HepG2 (cell line): ENCODE measurements around the gene COX4I2. TPM values are rescaled to one million over a fixed set of nuclear protein-coding genes. Genes with fewer than 3 reads are reported as not detected.
A peak's percentile ranks its signal among the peaks of the same experiment; 100 is the strongest.

Experiments used
- ARNT2 ChIP-seq: sonication (generic); formaldehyde crosslinking; IDR thresholded peaks from 2 replicates; pipeline ENCODE4 v1.8.0; 2022; ENCODE audit warnings: mild to moderate bottlenecking, low read depth, missing genetic modification reagents, moderate library complexity
- CBX5 ChIP-seq: sonication (generic); formaldehyde crosslinking; IDR thresholded peaks from 2 replicates; pipeline ENCODE4 v1.4.0; 2020; ENCODE audit warnings: missing genetic modification reagents, borderline replicate concordance
- CEBPG ChIP-seq: IDR thresholded peaks from 2 replicates; pipeline ENCODE4 v1.6.1; 2016
- EP300 ChIP-seq, 3 experiments: sonication (generic) in 1 of 3; formaldehyde crosslinking in 1 of 3; IDR thresholded peaks; 2 replicates each; pipeline versions ENCODE4 v1.5.1 to v1.6.1; 2011 to 2020; ENCODE audit warnings: low read depth in 2 of 3, low read length in 2 of 3, borderline replicate concordance in 1 of 3, improper control_type of control experiment in 1 of 3, mild to moderate bottlenecking in 1 of 3, missing genetic modification reagents in 1 of 3, moderate library complexity in 1 of 3
- ERF ChIP-seq: IDR thresholded peaks from 2 replicates; pipeline ENCODE4 v1.6.1; 2018; ENCODE audit warnings: missing biosample characterization, missing genetic modification reagents
- FOSL1 ChIP-seq: sonication (generic); formaldehyde crosslinking; IDR thresholded peaks from 2 replicates; pipeline ENCODE4 v1.9.0; 2021; ENCODE audit warnings: missing genetic modification reagents, borderline replicate concordance
- ISX ChIP-seq: sonication (generic); formaldehyde crosslinking; conservative IDR thresholded peaks from 2 replicates; pipeline ENCODE4 v1.5.0; 2020; ENCODE audit warnings: missing genetic modification reagents
- KDM1A ChIP-seq: IDR thresholded peaks from 2 replicates; pipeline ENCODE4 v1.6.1; 2016; ENCODE audit warnings: missing compliant biosample characterization
- KDM2A ChIP-seq: sonication (generic); formaldehyde crosslinking; IDR thresholded peaks from 2 replicates; pipeline ENCODE4 v1.4.0; 2020; ENCODE audit warnings: low read depth, missing genetic modification reagents, borderline replicate concordance
- KDM5A ChIP-seq: fragments of 200-600 bp; sonication (generic); IDR thresholded peaks from 2 replicates; pipeline ENCODE4 v1.7.0; 2018; ENCODE audit warnings: antibody characterized with exemption, mild to moderate bottlenecking, low read length, borderline replicate concordance
- LCORL ChIP-seq, 2 experiments: fragments of 450-650 bp in 1 of 2; sonication (generic) in 1 of 2; formaldehyde crosslinking in 1 of 2; IDR thresholded peaks; 2 replicates each; pipeline versions ENCODE4 v1.5.0 to v1.6.1; 2017 to 2020; ENCODE audit warnings: antibody characterized with exemption in 1 of 2, missing genetic modification reagents in 1 of 2
- MED1 ChIP-seq: sonication (generic); formaldehyde crosslinking; IDR thresholded peaks from 2 replicates; pipeline ENCODE4 v1.4.0; 2020; ENCODE audit warnings: missing genetic modification reagents
- NFKBIZ ChIP-seq: IDR thresholded peaks from 2 replicates; pipeline ENCODE4 v1.6.1; 2018; ENCODE audit warnings: missing genetic modification reagents, missing compliant biosample characterization
- PHB2 ChIP-seq: fragments of 450-650 bp; IDR thresholded peaks from 2 replicates; pipeline ENCODE4 v1.6.1; 2018; ENCODE audit not compliant: partially characterized antibody
- PHF21A ChIP-seq: sonication (generic); formaldehyde crosslinking; IDR thresholded peaks from 2 replicates; pipeline ENCODE4 v1.5.0; 2020; ENCODE audit warnings: mild to moderate bottlenecking, missing genetic modification reagents
- POLR2A ChIP-seq, 2 experiments: IDR thresholded peaks; 2 replicates each; pipeline ENCODE4 v1.6.1; 2011; ENCODE audit warnings: low read depth in 2 of 2, low read length in 2 of 2, mild to moderate bottlenecking in 1 of 2, moderate library complexity in 1 of 2; ENCODE audit not compliant: insufficient read depth in 1 of 2
- RARA ChIP-seq: IDR thresholded peaks from 2 replicates; pipeline ENCODE4 v1.6.1; 2016; ENCODE audit warnings: missing genetic modification reagents, missing compliant biosample characterization
- SALL1 ChIP-seq: sonication (generic); formaldehyde crosslinking; IDR thresholded peaks from 2 replicates; pipeline ENCODE4 v1.8.0; 2022; ENCODE audit warnings: mild to moderate bottlenecking, missing genetic modification reagents
- SOX13 ChIP-seq, 3 experiments: fragments of 450-650 bp in 1 of 3; sonication (generic) in 1 of 3; formaldehyde crosslinking in 1 of 3; IDR thresholded peaks in 2 of 3; conservative IDR thresholded peaks in 1 of 3; 2 replicates each; pipeline versions ENCODE4 v1.5.0 to v1.6.1; 2016 to 2020; ENCODE audit warnings: antibody characterized with exemption in 1 of 3, mild to moderate bottlenecking in 1 of 3, missing compliant biosample characterization in 1 of 3, missing genetic modification reagents in 1 of 3, moderate library complexity in 1 of 3
- TAF1 ChIP-seq: sonication (generic); formaldehyde crosslinking; IDR thresholded peaks from 2 replicates; pipeline ENCODE4 v1.4.0; 2020; ENCODE audit warnings: missing genetic modification reagents
- TBX2 ChIP-seq: sonication (generic); formaldehyde crosslinking; IDR thresholded peaks from 2 replicates; pipeline ENCODE4 v1.5.0; 2020; ENCODE audit warnings: missing genetic modification reagents, mild to moderate bottlenecking, borderline replicate concordance
- ZFP36 ChIP-seq: fragments of 150-350 bp; IDR thresholded peaks from 2 replicates; pipeline ENCODE4 v1.6.1; 2018; ENCODE audit warnings: borderline replicate concordance, low read length, low read depth; ENCODE audit not compliant: partially characterized antibody
- ZNF225 ChIP-seq: sonication (generic); formaldehyde crosslinking; IDR thresholded peaks from 2 replicates; pipeline ENCODE4 v1.4.0; 2020; ENCODE audit warnings: mild to moderate bottlenecking, missing genetic modification reagents
- ZNF644 ChIP-seq: IDR thresholded peaks from 2 replicates; pipeline ENCODE4 v1.6.1; 2016; ENCODE audit warnings: low read depth
- ZNF724P ChIP-seq: sonication (generic); formaldehyde crosslinking; IDR thresholded peaks from 2 replicates; pipeline ENCODE4 v1.8.0; 2022; ENCODE audit warnings: missing genetic modification reagents, borderline replicate concordance
- polyA plus RNA-seq, 8 experiments: library from polyadenylated mRNA; depleted of rRNA in 3 of 8; stranded (reverse) in 7 of 8; unstranded in 1 of 8; fragments of >200 nt; fragmentation: Illumina TruSeq in 4 of 8; extraction: Trizol in 4 of 8; gene quantifications; 2 replicates each; pipeline versions ENCODE4 v1.2.1 to v1.2.3, GENCODE V29; 2011 to 2016; ENCODE audit warnings: low read depth in 4 of 8, missing spikeins in 1 of 8, mixed read lengths in 1 of 8; ENCODE audit not compliant: insufficient read depth in 1 of 8
- total RNA-seq, 5 experiments: library from RNA; depleted of rRNA; stranded (reverse); fragments of >200 nt; fragmentation: Illumina TruSeq; extraction: Trizol; gene quantifications; 2 replicates each; pipeline ENCODE4 v1.2.3, GENCODE V29; 2016; ENCODE audit warnings: low read depth in 1 of 5
- TF ChIP-seq, protein P1 (sequence below): sonication (generic); formaldehyde crosslinking; IDR thresholded peaks from 2 replicates; pipeline ENCODE4 v1.8.1; 2023; ENCODE audit warnings: mild to moderate bottlenecking, missing genetic modification reagents
- TF ChIP-seq, protein P2 (sequence below): sonication (generic); formaldehyde crosslinking; IDR thresholded peaks from 2 replicates; pipeline ENCODE4 v1.9.0; 2022; ENCODE audit warnings: missing genetic modification reagents, mild to moderate bottlenecking, borderline replicate concordance

COX4I2 gene
- total and polyA plus RNA-seq, 2 of the 13 experiments (the other 11 are each of a cell fraction or from before 2014, with no cell fraction given): 1.1 TPM; not detected in 1

- no peak for TF ChIP-seq ZFP36
- peak; percentile 80 for TF ChIP-seq FOSL1 (CRISPR knock-in tag)
- peak; percentile 47; the same call in 1 of the 2 replicates for TF ChIP-seq ARNT2
- peak; percentile 87 for TF ChIP-seq CEBPG
- TF ChIP-seq SOX13 (IDR thresholded peaks at IDR 0.05): no peak
- 0 out of 4 replicates have a peak, but pooled peaks of 1 of the 2 experiments have one; percentile 10 for TF ChIP-seq SOX13 (CRISPR knock-in tag; conservative IDR thresholded peaks at IDR 0.05 in 1 of 2, IDR thresholded peaks at IDR 0.05 in 1 of 2)
- peak; percentile 78 for TF ChIP-seq CBX5 (CRISPR knock-in tag)
- TF ChIP-seq POLR2A (IDR thresholded peaks at IDR 0.05; ENCODE audit: insufficient read depth in 1 of 2, low read depth in 2 of 2, low read length in 2 of 2): peak in 1 of 2 experiments; percentile 45; a peak in 2 of 4 replicates
- TF ChIP-seq ISX (CRISPR knock-in tag): no peak
- TF ChIP-seq TBX2 (CRISPR knock-in tag): peak; percentile 37; the same call in 1 of the 2 replicates
- TF ChIP-seq MED1 (CRISPR knock-in tag): 0 out of 2 replicates have a peak, but pooled peaks have one; percentile 67
- no peak; the same call in 1 of the 2 replicates for TF ChIP-seq TAF1 (CRISPR knock-in tag)
- TF ChIP-seq PHF21A (CRISPR knock-in tag): peak; percentile 57; the same call in 1 of the 2 replicates
- TF ChIP-seq ZNF644 (CRISPR knock-in tag): peak; percentile 58
- peak; percentile 10; the same call in 1 of the 2 replicates for TF ChIP-seq KDM1A
- TF ChIP-seq EP300 (IDR thresholded peaks at IDR 0.05; ENCODE audit: low read depth in 2 of 2, low read length in 2 of 2): no peak
- TF ChIP-seq EP300 (CRISPR knock-in tag; IDR thresholded peaks at IDR 0.05; ENCODE audit: borderline replicate concordance): peak; percentile 48; the same call in 1 of the 2 replicates
- TF ChIP-seq, protein P1, sequence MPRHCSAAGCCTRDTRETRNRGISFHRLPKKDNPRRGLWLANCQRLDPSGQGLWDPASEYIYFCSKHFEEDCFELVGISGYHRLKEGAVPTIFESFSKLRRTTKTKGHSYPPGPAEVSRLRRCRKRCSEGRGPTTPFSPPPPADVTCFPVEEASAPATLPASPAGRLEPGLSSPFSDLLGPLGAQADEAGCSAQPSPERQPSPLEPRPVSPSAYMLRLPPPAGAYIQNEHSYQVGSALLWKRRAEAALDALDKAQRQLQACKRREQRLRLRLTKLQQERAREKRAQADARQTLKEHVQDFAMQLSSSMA (CRISPR knock-in tag): 0 out of 2 replicates have a peak, but pooled peaks have one; percentile 46
- peak; percentile 29; the same call in 1 of the 2 replicates for TF ChIP-seq SALL1 (CRISPR knock-in tag)
- peak; percentile 79 for TF ChIP-seq RARA (CRISPR knock-in tag)
- TF ChIP-seq ZNF225 (CRISPR knock-in tag): no peak; the same call in 1 of the 2 replicates
- TF ChIP-seq PHB2: no peak
- TF ChIP-seq NFKBIZ (CRISPR knock-in tag): peak; percentile 56; the same call in 1 of the 2 replicates
- 0 out of 2 replicates have a peak, but pooled peaks have one; percentile 66 for TF ChIP-seq ZNF724P (CRISPR knock-in tag)
- peak; percentile 39; the same call in 1 of the 2 replicates for TF ChIP-seq KDM2A (CRISPR knock-in tag)
- TF ChIP-seq, protein P2, sequence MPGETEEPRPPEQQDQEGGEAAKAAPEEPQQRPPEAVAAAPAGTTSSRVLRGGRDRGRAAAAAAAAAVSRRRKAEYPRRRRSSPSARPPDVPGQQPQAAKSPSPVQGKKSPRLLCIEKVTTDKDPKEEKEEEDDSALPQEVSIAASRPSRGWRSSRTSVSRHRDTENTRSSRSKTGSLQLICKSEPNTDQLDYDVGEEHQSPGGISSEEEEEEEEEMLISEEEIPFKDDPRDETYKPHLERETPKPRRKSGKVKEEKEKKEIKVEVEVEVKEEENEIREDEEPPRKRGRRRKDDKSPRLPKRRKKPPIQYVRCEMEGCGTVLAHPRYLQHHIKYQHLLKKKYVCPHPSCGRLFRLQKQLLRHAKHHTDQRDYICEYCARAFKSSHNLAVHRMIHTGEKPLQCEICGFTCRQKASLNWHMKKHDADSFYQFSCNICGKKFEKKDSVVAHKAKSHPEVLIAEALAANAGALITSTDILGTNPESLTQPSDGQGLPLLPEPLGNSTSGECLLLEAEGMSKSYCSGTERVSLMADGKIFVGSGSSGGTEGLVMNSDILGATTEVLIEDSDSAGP (CRISPR knock-in tag): no peak; the same call in 1 of the 2 replicates
- peak; percentile 13; the same call in 1 of the 2 replicates for TF ChIP-seq LCORL (IDR thresholded peaks at IDR 0.05)
- TF ChIP-seq LCORL (CRISPR knock-in tag; IDR thresholded peaks at IDR 0.05): peak; percentile 64
- TF ChIP-seq KDM5A: peak; percentile 28; the same call in 1 of the 2 replicates
- 0 out of 2 replicates have a peak, but pooled peaks have one; percentile 18 for TF ChIP-seq ERF (CRISPR knock-in tag)
Measured at GRCh38 chr20:31593221-31594001, 44.3 kb upstream of the COX4I2 start (continued).
